HCT116 (cell line): ENCODE measurements around the gene ATP10B. TPM values are rescaled to one million over a fixed set of nuclear protein-coding genes. Genes with fewer than 3 reads are reported as not detected.

ENCODE experiments used
- ATAC-seq: fragments of 200-7000 bp; cut with Tn5 transposase; 2 replicates; pipeline ENCODE4 v1.9.1; 2020; ENCODE audit warnings: mild to moderate bottlenecking, moderate library complexity
- BruUV-seq: library from RNA; stranded (reverse); fragments of 400-500 nt; replicated peaks from 2 replicates; lab custom pipeline; 2021; lab: Mats Ljungman, UMichigan
- CTCF ChIA-PET: fragments of 300-600 bp; sonication (Branson Sonifier 250); formaldehyde crosslinking; loops from one replicate; lab custom pipeline; 2021; ENCODE audit warnings: antibody characterized with exemption; lab: Charles Lee
- POLR2A ChIA-PET: fragments of 300-600, 350-600 bp; sonication (Branson Sonifier 250); formaldehyde crosslinking; loops from one replicate; lab custom pipeline; 2021; ENCODE audit warnings: antibody characterized with exemption; lab: Charles Lee
- RAD21 ChIA-PET, 2 experiments: fragments of 300-600 bp; sonication (Branson Sonifier 250); formaldehyde crosslinking; loops; one replicate each; lab custom pipeline; 2023; ENCODE audit warnings: low total read pairs in 2 of 2; ENCODE audit not compliant: uncharacterized antibody in 2 of 2, unreplicated experiment in 2 of 2, low non-redundant PET in 1 of 2; lab: Charles Lee
- DNase-seq: peaks from one replicate; pipeline ENCODE4 v3.0.0-alpha.2; 2010; ENCODE audit warnings: low read depth, low spot score
- H2AFZ ChIP-seq: fragments of 200-600 bp; shearing (Covaris generic), sonication (generic); 2 replicates; pipeline ENCODE4 v1.6.1; 2017; ENCODE audit warnings: low read depth, mixed run types, mixed read lengths, antibody characterized with exemption, low read length; ENCODE audit not compliant: poor library complexity, severe bottlenecking
- H3K27ac ChIP-seq: 2 replicates; pipeline ENCODE4 v1.5.1; 2012; ENCODE audit warnings: low read depth, low read length
- H3K27me3 ChIP-seq: fragments of 200-600 bp; sonication (generic); 2 replicates; pipeline ENCODE4 v1.6.1; 2016; ENCODE audit warnings: mixed run types, low read length, mixed read lengths; ENCODE audit not compliant: insufficient read depth
- H3K36me3 ChIP-seq, 2 experiments: fragments of 200-500 bp in 1 of 2; fragments of 200-600 bp in 1 of 2; sonication (Bioruptor generic) in 1 of 2; sonication (generic) in 1 of 2; 2 replicates each; pipeline versions ENCODE4 v1.5.1 to v1.6.1; 2014 to 2016; ENCODE audit warnings: low read length in 2 of 2, inconsistent platforms in 1 of 2, mixed read lengths in 1 of 2, mixed run types in 1 of 2; ENCODE audit not compliant: insufficient read depth in 2 of 2, control insufficient read depth in 1 of 2
- H3K4me1 ChIP-seq, 2 experiments: fragments of 200-600 bp in 1 of 2; sonication (generic) in 1 of 2; 2 replicates each; pipeline versions ENCODE4 v1.5.1 to v1.6.1; 2012 to 2017; ENCODE audit warnings: low read length in 2 of 2, inconsistent platforms in 1 of 2, mild to moderate bottlenecking in 1 of 2, mixed read lengths in 1 of 2, mixed run types in 1 of 2, moderate library complexity in 1 of 2; ENCODE audit not compliant: insufficient read depth in 2 of 2, control insufficient read depth in 1 of 2
- H3K4me2 ChIP-seq: fragments of 200-600 bp; sonication (generic); 2 replicates; pipeline ENCODE4 v1.6.1; 2017; ENCODE audit warnings: mixed run types, low read length, mixed read lengths
- H3K4me3 ChIP-seq, 2 experiments: fragments of 200-600 bp in 1 of 2; sonication (generic) in 1 of 2; replicated peaks in 1 of 2; 2 replicates each; pipeline ENCODE4 v1.5.1; 2011 to 2016; ENCODE audit warnings: low read length in 2 of 2, control low read depth in 1 of 2, low read depth in 1 of 2, mild to moderate bottlenecking in 1 of 2, mixed read lengths in 1 of 2, mixed run types in 1 of 2
- H3K79me2 ChIP-seq: fragments of 200-600 bp; sonication (generic); 2 replicates; pipeline ENCODE4 v1.6.1; 2017; ENCODE audit warnings: mild to moderate bottlenecking, mixed run types, low read length, moderate library complexity, mixed read lengths; ENCODE audit not compliant: insufficient read depth
- H3K9ac ChIP-seq: fragments of 200-600 bp; sonication (generic); 2 replicates; pipeline ENCODE4 v1.6.1; 2016; ENCODE audit warnings: low read length, mixed read lengths
- H3K9me2 ChIP-seq: fragments of 200-600 bp; sonication (generic), shearing (Covaris generic); 2 replicates; pipeline ENCODE4 v1.6.1; 2017; ENCODE audit warnings: mixed run types, mild to moderate bottlenecking, moderate library complexity; ENCODE audit not compliant: insufficient read depth
- H3K9me3 ChIP-seq, 2 experiments: fragments of 200-500 bp in 1 of 2; fragments of 200-600 bp in 1 of 2; sonication (Bioruptor generic) in 1 of 2; sonication (generic) in 1 of 2; 2 replicates each; pipeline ENCODE4 v1.6.1; 2014 to 2017; ENCODE audit warnings: low read length in 2 of 2, mixed read lengths in 2 of 2, inconsistent platforms in 1 of 2, low read depth in 1 of 2, mild to moderate bottlenecking in 1 of 2, mixed run types in 1 of 2, moderate library complexity in 1 of 2; ENCODE audit not compliant: control insufficient read depth in 1 of 2, insufficient read depth in 1 of 2
- H4K20me1 ChIP-seq: fragments of 200-600 bp; sonication (generic), shearing (Covaris generic); 2 replicates; pipeline ENCODE4 v1.6.1; 2017; ENCODE audit warnings: mixed run types, mild to moderate bottlenecking, moderate library complexity; ENCODE audit not compliant: insufficient read depth
- ATF3 ChIP-seq: IDR thresholded peaks from 2 replicates; pipeline ENCODE4 v1.6.1; 2012
- EZH2 ChIP-seq: fragments of 200-600 bp; sonication (generic); IDR thresholded peaks from 2 replicates; pipeline ENCODE4 v1.6.1; 2017; ENCODE audit warnings: antibody characterized with exemption, mixed run types
- FOSL1 ChIP-seq: IDR thresholded peaks from 2 replicates; pipeline ENCODE4 v1.6.1; 2012; ENCODE audit warnings: low read depth
- MAX ChIP-seq: IDR thresholded peaks from 2 replicates; pipeline ENCODE4 v1.6.1; 2012
- POLR2A ChIP-seq: IDR thresholded peaks from 2 replicates; pipeline ENCODE4 v1.7.0; 2011; ENCODE audit warnings: borderline replicate concordance; ENCODE audit not compliant: insufficient read depth, insufficient read length; ENCODE audit errors: extremely low read depth
- POLR2AphosphoS5 ChIP-seq: IDR thresholded peaks from 2 replicates; pipeline ENCODE4 v1.6.1; 2011; ENCODE audit warnings: mild to moderate bottlenecking, low read depth, low read length, moderate library complexity
- RAD21 ChIP-seq: IDR thresholded peaks from 2 replicates; pipeline ENCODE4 v1.6.1; 2012; ENCODE audit warnings: low read depth, mild to moderate bottlenecking
- REST ChIP-seq: IDR thresholded peaks from 2 replicates; pipeline ENCODE4 v1.6.1; 2012; ENCODE audit warnings: low read depth
- SP1 ChIP-seq: IDR thresholded peaks from 2 replicates; pipeline ENCODE4 v1.6.1; 2012; ENCODE audit warnings: low read depth
- YY1 ChIP-seq: IDR thresholded peaks from 2 replicates; pipeline ENCODE4 v1.6.1; 2011; ENCODE audit warnings: low read length, low read depth, moderate library complexity, mild to moderate bottlenecking; ENCODE audit not compliant: insufficient replicate concordance; ENCODE audit errors: extremely low read depth
- intact Hi-C: fragments of 100-400 bp; cut with micrococcal nuclease; formaldehyde crosslinking; loops from 2 replicates; pipeline ENCODE4 v1.10.0; 2022
- total RNA-seq: library from RNA; stranded (reverse); gene quantifications from one replicate; pipeline ENCODE4 v1.2.1, GENCODE V29; 2021; ENCODE audit not compliant: unreplicated experiment

The ATP10B gene
- total RNA-seq, 1 experiment from 2014 or later, result 0.07 TPM

- TF ChIP-seq FOSL1, result no peak
- TF ChIP-seq REST, result no peak
- TF ChIP-seq POLR2A, result no peak
- TF ChIP-seq EZH2, result no peak
- TF ChIP-seq YY1, result no peak
- no peak for TF ChIP-seq RAD21
These were observed 337.8 kb downstream of the ATP10B start (continued) for GRCh38 chr5:160514191-160514590.

- Histone ChIP-seq H3K9me2 (no peaks in the 10 kb centered on the region), H3K4me1 (no peaks in the 10 kb centered on the region), H3K27ac (no peak overlapping the region), H4K20me1 (no peaks in the 10 kb centered on the region), H3K9me3 (no peaks in the 10 kb centered on the region), H3K79me2 (no peaks in the 10 kb centered on the region), H3K36me3 (no peaks in the 10 kb centered on the region), H3K9ac (no peak overlapping the region), H3K4me3 (no peak overlapping the region), H2AFZ (no peak overlapping the region), H3K27me3 (peaks cover 12% of the 10 kb centered on the region), H3K4me2 (no peak overlapping the region)
- DNase-seq (no peak), ATAC-seq (no peak)
- no TSS peak for BruUV-seq
- no peak for TF ChIP-seq MAX
- no peak for TF ChIP-seq SP1
- TF ChIP-seq POLR2A, result no peak
- TF ChIP-seq RAD21, result no peak
- no peak for TF ChIP-seq POLR2AphosphoS5
- TF ChIP-seq ATF3, result no peak
- intact Hi-C loops, result no loop called here
- POLR2A ChIA-PET, result no interaction called here
- RAD21 ChIA-PET, result no interaction called here
- CTCF ChIA-PET, result no interaction called here
These were observed 338.5 kb downstream of the ATP10B start for GRCh38 chr5:160513485-160513884.
